Activated CD4-positive, CD25-positive, alpha-beta regulatory T cell (primary cell): ENCODE data around the gene CASP7.

ENCODE experiments used
- DNase-seq, 4 experiments: peaks; one replicate each; lab custom pipeline; 2025; lab: John Stamatoyannopoulos, UW

CASP7 gene

GRCh38 chr10:113712755-113713639 is 33.3 kb downstream of the CASP7 start:
- no peak for DNase-seq

GRCh38 chr10:113713640-113713982 is 33.9 kb downstream of the CASP7 start:
- no peak for DNase-seq

- DNase-seq: no peak
Measured at GRCh38 chr10:113716109-113716910, 36.6 kb downstream of the CASP7 start.

- peak in 1 of 4 experiments; percentile 1 for DNase-seq
Measured at GRCh38 chr10:113718969-113719822, 39.5 kb downstream of the CASP7 start.

GRCh38 chr10:113720386-113720785 is 40.7 kb downstream of the CASP7 start:
- no peak for DNase-seq

GRCh38 chr10:113732160-113732881 is 52.6 kb downstream of the CASP7 start:
- no peak for DNase-seq

- DNase-seq: no peak
Measured at GRCh38 chr10:113732966-113733365, 53.3 kb downstream of the CASP7 start.

GRCh38 chr10:113733635-113734034 is 53.9 kb downstream of the CASP7 start:
- DNase-seq: no peak

- no peak for DNase-seq
Measured at GRCh38 chr10:113735913-113736312, 56.2 kb downstream of the CASP7 start.

GRCh38 chr10:113736576-113736975 is 56.9 kb downstream of the CASP7 start:
- DNase-seq: no peak

GRCh38 chr10:113739031-113739430 is 59.3 kb downstream of the CASP7 start:
- no peak for DNase-seq

- no peak for DNase-seq
Measured at GRCh38 chr10:113739577-113739976, 59.9 kb downstream of the CASP7 start.

GRCh38 chr10:113740850-113741249 is 61.1 kb downstream of the CASP7 start:
- no peak for DNase-seq

- DNase-seq: no peak
Measured at GRCh38 chr10:113742466-113742865, 62.8 kb downstream of the CASP7 start.

GRCh38 chr10:113743594-113743993 is 63.9 kb downstream of the CASP7 start:
- DNase-seq: no peak

GRCh38 chr10:113745374-113745773 is 65.7 kb downstream of the CASP7 start:
- DNase-seq: no peak

GRCh38 chr10:113746217-113746957 is 66.7 kb downstream of the CASP7 start:
- no peak for DNase-seq

- no peak for DNase-seq
Measured at GRCh38 chr10:113751181-113751732, 71.5 kb downstream of the CASP7 start, which contains the start of gene PLEKHS1. Gene PLEKHS1, plus strand, starts transcription at chr10:113751682. Its CDS starts 3,596 bp downstream, at chr10:113755278.

GRCh38 chr10:113752553-113752952 is 72.8 kb downstream of the CASP7 start:
- no peak for DNase-seq

GRCh38 chr10:113753020-113753692 is 73.4 kb downstream of the CASP7 start:
- no peak for DNase-seq
